Left ventricle myocardium inferior (tissue), 1 donor: ENCODE results near the gene CD72. TPM values are rescaled to one million over a fixed set of nuclear protein-coding genes. Genes with fewer than 3 reads are reported as not detected.

Experiments used
- DNase-seq: peaks from one replicate; pipeline ENCODE4 v3.0.0-alpha.2; 2020
- H3K27ac ChIP-seq: fragments of 200-600 bp; replicated peaks from 2 replicates; pipeline ENCODE4 v1.8.0; 2021
- H3K27me3 ChIP-seq: fragments of 200-600 bp; 2 replicates; pipeline ENCODE4 v1.8.0; 2021; ENCODE audit warnings: low read depth
- H3K36me3 ChIP-seq: fragments of 200-600 bp; 2 replicates; pipeline ENCODE4 v1.8.0; 2021
- H3K4me1 ChIP-seq: fragments of 200-600 bp; 2 replicates; pipeline ENCODE4 v1.8.0; 2021
- H3K4me3 ChIP-seq: fragments of 200-600 bp; 2 replicates; pipeline ENCODE4 v1.8.0; 2021; ENCODE audit warnings: mild to moderate bottlenecking, moderate library complexity
- H3K9me3 ChIP-seq: fragments of 200-600 bp; replicated peaks from 2 replicates; pipeline ENCODE4 v1.8.0; 2021
- intact Hi-C: fragments of 100-400 bp; cut with micrococcal nuclease; formaldehyde crosslinking; loops from one replicate; pipeline ENCODE4 v1.11.0; 2022
- total RNA-seq: library from RNA; stranded (reverse); fragmentation: NEBNext Ultra II Directional; extraction: Animal tissue kit (Norgen Biotek cat#: 25700); gene quantifications from one replicate; pipeline ENCODE4 v1.2.1, GENCODE V29; 2021
- TF ChIP-seq, protein P1 (sequence below): fragments of 200-600 bp; IDR thresholded peaks from 2 replicates; pipeline ENCODE4 v1.8.0; 2021; ENCODE audit warnings: antibody characterized with exemption, mild to moderate bottlenecking, borderline replicate concordance
- donor health status: DM: no; HTN: yes; CAD: no; lungs with severe emphysema.

CD72 gene
- total RNA-seq, 1 donor from 2014 or later: 0.63 TPM

DNA sequence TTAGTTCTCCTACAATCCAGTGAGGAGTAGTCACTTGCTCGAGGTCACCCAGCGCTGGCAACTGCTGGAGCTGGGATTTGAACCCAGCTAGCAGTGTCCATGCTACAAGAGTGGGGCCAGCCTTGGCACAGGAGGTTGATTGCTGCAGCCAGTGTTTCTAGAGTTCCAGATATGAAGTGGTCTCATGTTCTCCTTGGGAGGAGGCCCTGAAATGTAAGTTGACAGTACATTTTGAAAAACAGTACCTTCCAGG, 40.7 kb upstream of the CD72 start:
- H3K36me3 ChIP-seq: peaks cover 12% of the 10 kb centered on the region
- peak; percentile 42 for DNase-seq

GRCh38 chr9:35658137-35658967, 40.1 kb upstream of the CD72 start, which contains the start of gene CCDC107:
Gene CCDC107, plus strand, starts transcription at chr9:35658292. Its CDS starts 88 bp downstream, at chr9:35658380.
- H3K9me3 ChIP-seq: no peaks in the 10 kb centered on the region
- intact Hi-C loops: loop anchor here (5.0 kb wide), 1 partner anchor 34 kb away; no protein-coding TSS in a partner anchor
- H3K4me3 ChIP-seq: peak within 1 kb of the TSS; percentile 98
- TF ChIP-seq, protein P1, sequence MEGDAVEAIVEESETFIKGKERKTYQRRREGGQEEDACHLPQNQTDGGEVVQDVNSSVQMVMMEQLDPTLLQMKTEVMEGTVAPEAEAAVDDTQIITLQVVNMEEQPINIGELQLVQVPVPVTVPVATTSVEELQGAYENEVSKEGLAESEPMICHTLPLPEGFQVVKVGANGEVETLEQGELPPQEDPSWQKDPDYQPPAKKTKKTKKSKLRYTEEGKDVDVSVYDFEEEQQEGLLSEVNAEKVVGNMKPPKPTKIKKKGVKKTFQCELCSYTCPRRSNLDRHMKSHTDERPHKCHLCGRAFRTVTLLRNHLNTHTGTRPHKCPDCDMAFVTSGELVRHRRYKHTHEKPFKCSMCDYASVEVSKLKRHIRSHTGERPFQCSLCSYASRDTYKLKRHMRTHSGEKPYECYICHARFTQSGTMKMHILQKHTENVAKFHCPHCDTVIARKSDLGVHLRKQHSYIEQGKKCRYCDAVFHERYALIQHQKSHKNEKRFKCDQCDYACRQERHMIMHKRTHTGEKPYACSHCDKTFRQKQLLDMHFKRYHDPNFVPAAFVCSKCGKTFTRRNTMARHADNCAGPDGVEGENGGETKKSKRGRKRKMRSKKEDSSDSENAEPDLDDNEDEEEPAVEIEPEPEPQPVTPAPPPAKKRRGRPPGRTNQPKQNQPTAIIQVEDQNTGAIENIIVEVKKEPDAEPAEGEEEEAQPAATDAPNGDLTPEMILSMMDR: peak; percentile 71
- peak within 1 kb of the TSS; percentile 99 for H3K27ac ChIP-seq
- peak; percentile 87 for DNase-seq
- H3K4me1 ChIP-seq: peaks cover 47% of the 10 kb centered on the region
- H3K36me3 ChIP-seq: peaks cover 12% of the 10 kb centered on the region
- H3K27me3 ChIP-seq: no peaks in the 10 kb centered on the region

More for the DNA sequence above, 40.7 kb upstream of the CD72 start:
- TF ChIP-seq, protein P1: no peak
- H3K4me3 ChIP-seq: peak overlapping the region; percentile 98
- intact Hi-C loops: loop anchor here (5.0 kb wide), 1 partner anchor 33 kb away; no protein-coding TSS in a partner anchor
- peaks cover 47% of the 10 kb centered on the region for H3K4me1 ChIP-seq
- H3K27me3 ChIP-seq: no peaks in the 10 kb centered on the region
- no peaks in the 10 kb centered on the region for H3K9me3 ChIP-seq
- H3K27ac ChIP-seq: peak overlapping the region; percentile 99

GRCh38 chr9:35657546-35658136, 39.4 kb upstream of the CD72 start, which contains the start of gene RMRP:
Gene RMRP, minus strand, starts transcription at chr9:35658019.
- Histone ChIP-seq H3K36me3 (peaks cover 12% of the 10 kb centered on the region), H3K27me3 (no peaks in the 10 kb centered on the region), H3K4me1 (peaks cover 47% of the 10 kb centered on the region), H3K27ac (peak within 1 kb of the TSS; percentile 99), H3K4me3 (peak within 1 kb of the TSS; percentile 98), H3K9me3 (no peaks in the 10 kb centered on the region)
- peak; percentile 97 for DNase-seq
- TF ChIP-seq, protein P1: peak; percentile 62
- intact Hi-C loops: loop anchor here (5.0 kb wide), 1 partner anchor 35 kb away; no protein-coding TSS in a partner anchor

GRCh38 chr9:35656831-35657545, 38.8 kb upstream of the CD72 start:
- TF ChIP-seq, protein P1: no peak
- intact Hi-C loops: loop anchor here (5.0 kb wide), 1 partner anchor 35 kb away; no protein-coding TSS in a partner anchor

DNA sequence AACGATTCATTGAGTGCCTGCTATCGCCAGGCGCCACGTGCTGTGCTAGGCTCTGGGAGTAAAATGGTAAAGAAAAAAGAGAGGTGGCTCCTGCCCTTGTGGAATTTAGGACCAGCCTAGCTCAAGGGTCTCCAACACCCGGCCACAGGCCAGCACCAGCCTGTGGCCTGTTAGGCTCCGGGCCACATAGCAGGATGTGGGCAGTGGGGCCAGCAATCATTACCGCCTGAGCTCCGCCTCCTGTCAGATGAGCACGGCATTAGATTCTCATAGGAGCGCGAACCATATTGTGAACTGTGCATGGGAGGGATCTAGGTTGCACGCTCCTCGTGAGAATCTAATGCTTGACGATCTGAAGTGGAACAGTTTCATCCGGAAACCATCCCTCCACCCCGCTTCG, 38.1 kb upstream of the CD72 start:
- TF ChIP-seq, protein P1: no peak
- H3K36me3 ChIP-seq: peaks cover 11% of the 10 kb centered on the region
- H3K9me3 ChIP-seq: no peaks in the 10 kb centered on the region
- H3K4me1 ChIP-seq: peaks cover 40% of the 10 kb centered on the region
- H3K27me3 ChIP-seq: no peaks in the 10 kb centered on the region
- no peak for DNase-seq
- intact Hi-C loops: loop anchor here (5.0 kb wide), 1 partner anchor 36 kb away; no protein-coding TSS in a partner anchor
- peak overlapping the region; percentile 99 for H3K27ac ChIP-seq
- H3K4me3 ChIP-seq: no peak overlapping the region

More at GRCh38 chr9:35656831-35657545, 38.8 kb upstream of the CD72 start:
- no peak for DNase-seq
- Histone ChIP-seq H3K4me3 (peak overlapping the region; percentile 98), H3K36me3 (peaks cover 12% of the 10 kb centered on the region), H3K27me3 (no peaks in the 10 kb centered on the region), H3K27ac (peak overlapping the region; percentile 99), H3K4me1 (peaks cover 47% of the 10 kb centered on the region), H3K9me3 (no peaks in the 10 kb centered on the region)
